Tongue (tissue), 2 donors: ENCODE results near the gene ZNF281. TPM values are rescaled to one million over a fixed set of nuclear protein-coding genes. Genes with fewer than 3 reads are reported as not detected.
A peak's percentile ranks its signal among the peaks of the same experiment; 100 is the strongest.

ENCODE experiments used
- DNase-seq: peaks from one replicate; pipeline ENCODE4 v3.0.0-alpha.2; 2015
- total RNA-seq: library from RNA; depleted of rRNA; stranded (reverse); fragments of >200 nt; gene quantifications from one replicate; pipeline ENCODE4 v1.2.3, GENCODE V29; 2014

ZNF281 gene
- total RNA-seq, 1 donor from 2014 or later = 13.5 TPM

GRCh38 chr1:200391747-200392146 is 18.1 kb downstream of the ZNF281 start:
- DNase-seq = no peak

DNA sequence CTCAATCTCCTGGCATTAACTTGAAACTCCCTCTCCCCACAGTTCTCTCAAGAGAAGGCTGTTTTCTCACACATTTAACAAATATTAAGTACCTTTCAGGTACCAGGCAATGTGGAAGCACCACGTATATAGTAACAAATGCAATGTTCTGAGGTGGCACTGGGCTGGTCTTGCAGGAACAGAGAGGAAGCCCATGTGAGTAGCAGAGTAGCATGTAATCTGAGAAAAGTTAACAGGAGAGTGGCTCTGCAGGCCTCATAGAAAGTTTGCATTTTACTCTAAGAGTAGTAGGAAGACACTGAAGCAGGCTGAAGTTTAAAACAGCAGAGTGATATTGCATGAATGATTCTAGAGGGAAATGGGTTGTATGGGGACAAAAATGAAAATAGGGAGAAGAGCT is 21.0 kb downstream of the ZNF281 start:
- no peak for DNase-seq

- DNase-seq = no peak
These were observed 23.4 kb downstream of the ZNF281 start for GRCh38 chr1:200386416-200386815.

- DNase-seq = no peak
These were observed 24.9 kb downstream of the ZNF281 start for GRCh38 chr1:200384818-200385390.

GRCh38 chr1:200381256-200381984 is 28.4 kb downstream of the ZNF281 start:
- DNase-seq = no peak

DNA sequence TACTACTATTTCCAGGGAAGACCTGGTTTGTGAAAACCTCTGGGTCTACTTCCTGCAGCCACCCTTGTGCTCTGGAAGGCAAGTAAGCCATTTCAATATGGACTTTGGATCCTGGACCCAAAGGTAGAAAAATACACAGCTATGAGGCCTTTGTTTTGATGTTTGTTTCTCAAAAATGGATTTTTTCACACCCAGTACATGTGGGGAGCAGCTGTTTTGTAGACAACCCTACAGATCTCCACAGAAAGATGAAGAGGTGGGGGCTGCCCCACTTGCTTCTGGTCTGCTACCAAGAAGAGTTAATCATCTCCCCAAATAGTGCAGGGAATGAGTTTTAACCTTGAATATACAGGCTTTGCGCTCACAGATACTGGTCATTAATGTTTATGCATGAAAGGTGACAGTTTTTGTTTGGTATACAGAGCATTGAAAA is 29.2 kb downstream of the ZNF281 start:
- no peak for DNase-seq

- no peak for DNase-seq
These were observed 29.8 kb downstream of the ZNF281 start for GRCh38 chr1:200379940-200380588.

DNA sequence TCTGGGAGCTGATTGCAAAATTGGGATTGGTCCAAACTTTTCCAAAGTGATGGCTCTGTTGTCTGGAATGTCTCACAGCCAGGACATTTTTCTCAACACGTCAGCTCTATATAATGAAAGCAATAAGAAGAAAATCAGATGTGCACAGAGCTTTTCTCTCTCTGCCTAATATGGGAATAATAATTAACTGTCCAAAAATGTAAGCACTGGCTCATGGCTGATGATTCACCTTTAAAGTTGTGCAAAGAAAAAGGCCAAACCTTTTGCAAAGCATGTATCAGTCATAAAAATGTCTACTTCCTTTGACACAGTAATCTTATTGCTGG is 30.4 kb downstream of the ZNF281 start:
- DNase-seq = peak; percentile 45

DNA sequence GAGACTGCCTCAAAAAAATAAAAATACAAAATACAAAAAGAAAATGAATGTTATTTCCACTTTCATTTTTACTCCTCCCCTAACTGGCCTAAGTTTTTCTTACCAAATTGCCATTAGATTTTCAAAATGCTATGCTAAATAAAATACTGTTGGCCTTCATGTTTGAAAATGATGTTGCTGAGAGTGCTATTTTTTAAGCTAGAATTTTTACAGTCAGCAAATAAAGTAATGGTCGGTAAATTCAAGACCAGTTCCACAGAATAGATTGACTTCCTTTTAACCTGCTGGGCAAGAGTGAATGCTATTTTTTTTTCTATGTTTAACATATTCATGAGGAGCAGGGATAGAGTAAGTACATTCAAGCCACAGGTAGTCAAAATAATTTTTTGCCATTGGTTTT is 31.7 kb downstream of the ZNF281 start:
- no peak for DNase-seq

GRCh38 chr1:200376528-200376927 is 33.3 kb downstream of the ZNF281 start:
- no peak for DNase-seq

- no peak for DNase-seq
These were observed 35.1 kb downstream of the ZNF281 start for GRCh38 chr1:200374569-200375295.

DNA sequence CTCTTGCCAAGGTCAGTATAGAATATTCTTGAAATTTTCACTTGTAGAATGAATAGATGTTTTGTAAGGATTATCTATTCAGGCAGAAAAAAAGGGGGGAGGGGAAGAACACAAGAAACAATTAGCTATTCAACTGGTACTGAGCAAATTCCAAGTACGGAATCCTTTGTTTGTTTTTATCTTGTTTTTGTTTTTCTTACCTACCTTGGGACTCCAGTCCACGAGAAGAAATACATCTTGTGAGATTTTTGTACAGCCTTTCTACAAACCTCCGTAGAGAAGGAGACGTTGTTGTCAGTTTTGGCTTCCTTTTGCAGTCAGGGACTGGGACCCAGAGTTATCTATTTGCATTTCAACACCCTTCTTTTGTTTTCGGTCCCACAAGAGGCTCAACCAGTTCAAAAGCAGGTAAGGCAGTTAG is 36.0 kb downstream of the ZNF281 start:
- DNase-seq = no peak

- no peak for DNase-seq
These were observed 37.0 kb downstream of the ZNF281 start for GRCh38 chr1:200372885-200373181.

DNA sequence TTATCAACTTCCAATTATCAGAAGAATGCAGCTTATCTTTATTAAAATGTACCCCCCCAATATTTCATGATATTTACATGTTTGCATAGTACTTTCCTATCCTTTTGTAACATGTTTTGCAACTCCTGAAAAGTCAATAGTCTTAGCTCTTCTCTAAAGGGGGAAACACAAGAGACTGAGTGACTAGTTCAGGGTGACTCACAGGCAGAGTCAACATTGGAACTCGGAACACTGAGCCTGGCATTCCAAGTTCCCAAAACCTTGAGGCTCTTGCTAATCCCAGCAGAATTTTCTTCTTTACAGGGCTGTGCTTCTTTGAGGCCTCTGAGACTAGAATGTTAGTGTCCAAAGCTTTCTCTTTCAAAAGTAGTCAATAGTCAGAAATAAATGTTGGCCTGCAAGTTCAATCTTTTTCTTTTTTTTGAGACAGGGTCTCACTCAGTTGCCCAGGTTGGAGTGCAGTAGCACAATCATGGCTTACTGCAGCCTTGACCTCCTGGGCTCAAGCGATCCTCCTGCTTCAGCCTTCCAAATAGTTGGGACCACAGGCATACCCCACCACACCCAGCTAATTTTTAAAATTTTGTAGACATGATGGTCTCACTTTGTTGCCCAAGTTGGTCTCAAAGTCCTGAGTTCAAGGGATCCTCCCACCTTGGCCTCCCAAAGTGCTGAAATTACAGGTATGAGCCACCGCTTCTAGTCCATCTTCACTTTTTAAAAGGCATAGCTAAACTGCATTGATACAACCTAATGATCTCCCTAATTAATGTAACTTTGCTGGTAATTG is 37.5 kb downstream of the ZNF281 start:
- DNase-seq = no peak

GRCh38 chr1:200369706-200370105 is 40.1 kb downstream of the ZNF281 start:
- DNase-seq = no peak

DNA sequence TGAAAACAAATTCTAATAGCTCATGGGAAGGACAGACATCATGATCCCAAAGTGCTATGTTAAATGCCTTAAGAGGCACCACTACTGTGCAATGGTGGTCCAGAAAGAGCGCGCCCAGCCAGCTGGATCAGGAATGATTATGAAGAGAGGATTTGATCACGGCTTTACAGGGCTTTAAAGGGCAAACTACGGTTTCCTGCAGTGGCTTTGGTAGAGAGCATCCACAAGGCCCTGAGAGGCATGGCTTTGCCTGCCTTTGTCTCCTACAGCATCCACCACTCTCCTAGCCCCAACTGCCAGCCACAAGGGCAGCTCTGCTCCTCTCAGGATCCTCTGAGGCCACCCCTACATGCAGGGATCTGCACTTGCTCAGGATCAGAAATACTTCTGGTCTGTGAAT is 40.7 kb downstream of the ZNF281 start:
- no peak for DNase-seq

DNA sequence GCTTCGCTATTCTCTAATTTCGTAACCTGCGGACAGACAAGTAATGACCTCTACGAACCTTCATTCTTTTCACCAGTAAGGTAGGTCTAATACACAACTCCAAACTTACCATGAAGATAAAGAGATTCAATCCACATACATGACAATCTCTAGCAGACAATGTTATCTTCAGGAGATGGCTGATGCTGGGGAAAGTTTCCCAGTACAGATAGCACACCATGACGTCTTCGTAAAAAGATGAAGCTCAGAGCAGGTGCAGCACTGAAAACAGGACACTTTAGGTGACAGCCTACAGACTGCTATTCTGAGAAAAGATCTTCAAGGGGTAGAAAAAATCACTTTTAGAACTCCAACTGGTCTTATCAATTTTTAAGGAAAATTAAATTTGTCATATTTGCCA is 41.3 kb downstream of the ZNF281 start:
- no peak for DNase-seq

- DNase-seq = peak; percentile 30
These were observed 41.8 kb downstream of the ZNF281 start for GRCh38 chr1:200367841-200368534.

GRCh38 chr1:200366577-200367253 is 43.1 kb downstream of the ZNF281 start:
- no peak for DNase-seq

DNA sequence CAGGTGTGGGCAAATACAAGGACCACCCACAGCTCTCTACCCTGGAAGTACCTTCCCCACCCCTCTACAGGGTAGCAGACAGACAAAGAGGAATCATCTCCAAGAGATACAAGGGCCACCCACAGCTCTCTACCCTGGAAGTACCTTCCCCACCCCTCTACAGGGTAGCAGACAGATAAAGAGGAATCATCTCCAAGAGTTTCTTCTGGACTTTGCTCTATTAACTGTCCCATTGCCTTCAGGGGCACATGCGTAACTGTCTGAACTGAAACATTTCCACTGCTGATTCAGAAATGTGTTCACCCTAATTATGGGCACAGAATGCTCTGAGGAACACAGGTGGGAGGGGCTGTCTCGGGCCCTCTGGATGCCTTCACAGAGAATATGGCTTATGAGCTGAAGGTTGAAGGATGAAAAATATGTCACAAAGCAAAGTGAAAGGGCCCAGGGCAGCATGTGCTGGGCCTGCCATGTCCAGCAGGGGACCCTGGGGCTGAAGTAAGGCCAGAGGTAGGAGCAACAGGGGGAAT is 43.9 kb downstream of the ZNF281 start:
- DNase-seq = no peak

DNA sequence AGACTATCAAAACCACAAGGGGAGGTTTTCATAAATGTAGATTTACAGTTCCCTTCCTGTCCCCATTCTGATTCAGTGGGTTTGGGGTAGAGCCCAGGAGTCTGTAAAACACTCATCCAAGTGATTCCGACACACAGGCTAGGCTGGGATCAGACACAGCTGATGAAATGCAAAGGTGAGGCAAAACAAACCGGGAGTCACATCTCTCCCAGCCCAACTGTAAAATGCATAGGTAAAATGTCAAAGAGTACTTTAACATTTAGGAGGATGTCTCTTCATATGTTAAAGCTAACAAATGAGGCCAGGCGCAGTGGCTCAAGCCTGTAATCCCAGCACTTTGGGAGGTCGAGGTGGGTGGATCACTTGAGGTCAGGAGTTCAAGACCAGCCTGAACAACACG is 45.0 kb downstream of the ZNF281 start:
- DNase-seq = no peak
